Suprapubic skin (tissue), 4 donors: ENCODE measurements around the gene SPCS1. TPM values are rescaled to one million over a fixed set of nuclear protein-coding genes. Genes with fewer than 3 reads are reported as not detected.

Experiments used
- DNase-seq, 2 donors: peaks; one replicate each; pipeline ENCODE4 v3.0.0-alpha.2; 2019; ENCODE audit warnings: low spot score in 2 of 2
- H3K27ac ChIP-seq: fragments of 200-600 bp; sonication (generic); one replicate; pipeline ENCODE4 v1.5.1; 2019
- H3K27me3 ChIP-seq: fragments of 200-600 bp; sonication (generic); one replicate; pipeline ENCODE4 v1.5.1; 2019
- H3K36me3 ChIP-seq: fragments of 200-600 bp; sonication (generic); one replicate; pipeline ENCODE4 v1.5.1; 2019
- H3K4me1 ChIP-seq: fragments of 200-600 bp; sonication (generic); one replicate; pipeline ENCODE4 v1.5.1; 2019
- H3K4me3 ChIP-seq: fragments of 200-600 bp; sonication (generic); one replicate; pipeline ENCODE4 v1.5.1; 2019; ENCODE audit warnings: mild to moderate bottlenecking
- H3K9me3 ChIP-seq: fragments of 200-600 bp; sonication (generic); one replicate; pipeline ENCODE4 v1.5.1; 2019
- EP300 ChIP-seq: sonication (generic); formaldehyde crosslinking; IDR thresholded peaks from one replicate; pipeline ENCODE4 v1.6.1; 2017; ENCODE audit warnings: antibody characterized with exemption
- POLR2A ChIP-seq, 2 donors: fragments of 450-650 bp; IDR thresholded peaks; one replicate each; pipeline ENCODE4 v1.6.1; 2017; ENCODE audit warnings: antibody characterized with exemption in 2 of 2, mild to moderate bottlenecking in 2 of 2, moderate library complexity in 2 of 2
- POLR2AphosphoS5 ChIP-seq, 3 donors: sonication (generic); formaldehyde crosslinking; IDR thresholded peaks; one replicate each; pipeline ENCODE4 v1.6.1; 2017; ENCODE audit warnings: antibody characterized with exemption in 3 of 3
- WGBS: methylation state at CpG from one replicate; pipeline ENCODE4 v1.1.5; 2018; 5-methylcytosine and 5-hydroxymethylcytosine counted together
- total RNA-seq, 4 donors: library from RNA; depleted of rRNA; stranded (reverse); fragments of >200 nt; gene quantifications; one replicate each; pipeline ENCODE4 v1.1.0, GENCODE V29; 2016
- TF ChIP-seq, protein P1 (sequence below), 2 donors: fragments of 200-600 bp in 1 of 2; fragments of 450-650 bp in 1 of 2; sonication (generic) in 1 of 2; IDR thresholded peaks; one replicate each; pipeline ENCODE4 v1.5.1; 2016 to 2019; ENCODE audit warnings: antibody characterized with exemption in 2 of 2, mild to moderate bottlenecking in 1 of 2, moderate library complexity in 1 of 2

Gene SPCS1
- total RNA-seq, 4 donors from 2014 or later: 79.5 to 147 (median 104) TPM

DNA sequence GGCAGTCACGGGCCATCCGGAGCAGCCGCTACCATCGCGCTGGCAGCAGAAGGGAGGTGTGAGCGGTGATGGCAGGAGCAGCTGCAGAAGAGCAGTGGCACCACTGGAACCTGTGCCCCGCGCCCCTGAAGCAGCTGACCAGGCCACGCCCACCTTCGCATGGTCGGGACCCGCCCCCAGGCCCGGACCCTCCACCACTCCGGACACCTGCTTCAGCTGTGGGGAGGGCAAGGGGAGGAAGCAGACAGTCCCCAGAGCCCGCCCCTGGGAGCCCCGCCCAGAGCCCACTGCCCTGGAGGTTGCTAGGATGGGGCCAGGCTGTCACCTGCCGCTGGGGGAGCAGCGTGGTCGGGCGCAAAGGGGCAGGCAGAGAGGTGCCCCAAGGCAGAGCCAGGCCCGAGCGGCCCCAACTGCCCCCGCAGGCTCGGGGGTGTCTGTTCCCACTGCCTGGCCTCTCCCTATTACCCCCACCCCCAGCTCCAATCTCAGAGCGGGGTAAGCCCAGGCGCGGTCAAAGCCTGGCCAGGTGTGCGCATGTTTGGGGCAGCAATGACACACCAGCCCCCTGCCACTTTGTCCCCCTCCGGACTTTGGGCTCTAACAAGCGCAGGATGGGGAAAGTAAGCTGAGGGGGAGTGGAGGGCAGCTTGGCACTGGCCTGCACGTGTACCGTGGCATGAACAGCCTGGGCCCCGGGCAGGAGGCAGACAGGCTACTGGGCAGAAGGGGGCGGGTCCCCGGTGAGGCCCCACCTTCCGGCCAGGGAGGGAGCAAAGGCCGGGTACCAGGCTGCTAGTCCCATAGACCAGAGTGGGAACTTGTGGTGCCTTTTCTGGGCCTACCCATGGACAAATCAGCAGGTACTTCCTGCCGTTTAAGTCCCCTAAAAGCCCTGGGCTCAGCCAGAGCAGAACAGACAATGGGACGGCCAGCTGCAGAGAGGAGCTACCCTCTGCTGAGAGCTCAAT, 8.7 kb downstream of the SPCS1 start:
- H3K27ac ChIP-seq: no peak overlapping the region
- TF ChIP-seq POLR2AphosphoS5 (IDR thresholded peaks at IDR 0.05): no peak
- TF ChIP-seq, protein P1, sequence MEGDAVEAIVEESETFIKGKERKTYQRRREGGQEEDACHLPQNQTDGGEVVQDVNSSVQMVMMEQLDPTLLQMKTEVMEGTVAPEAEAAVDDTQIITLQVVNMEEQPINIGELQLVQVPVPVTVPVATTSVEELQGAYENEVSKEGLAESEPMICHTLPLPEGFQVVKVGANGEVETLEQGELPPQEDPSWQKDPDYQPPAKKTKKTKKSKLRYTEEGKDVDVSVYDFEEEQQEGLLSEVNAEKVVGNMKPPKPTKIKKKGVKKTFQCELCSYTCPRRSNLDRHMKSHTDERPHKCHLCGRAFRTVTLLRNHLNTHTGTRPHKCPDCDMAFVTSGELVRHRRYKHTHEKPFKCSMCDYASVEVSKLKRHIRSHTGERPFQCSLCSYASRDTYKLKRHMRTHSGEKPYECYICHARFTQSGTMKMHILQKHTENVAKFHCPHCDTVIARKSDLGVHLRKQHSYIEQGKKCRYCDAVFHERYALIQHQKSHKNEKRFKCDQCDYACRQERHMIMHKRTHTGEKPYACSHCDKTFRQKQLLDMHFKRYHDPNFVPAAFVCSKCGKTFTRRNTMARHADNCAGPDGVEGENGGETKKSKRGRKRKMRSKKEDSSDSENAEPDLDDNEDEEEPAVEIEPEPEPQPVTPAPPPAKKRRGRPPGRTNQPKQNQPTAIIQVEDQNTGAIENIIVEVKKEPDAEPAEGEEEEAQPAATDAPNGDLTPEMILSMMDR (IDR thresholded peaks at IDR 0.05): no peak
- TF ChIP-seq EP300: no peak
- TF ChIP-seq POLR2A (IDR thresholded peaks at IDR 0.05): no peak
- H3K36me3 ChIP-seq: peaks cover 26% of the 10 kb centered on the region
- 51% methylated on average over 18 of the region's 39 CpGs for WGBS
- no peaks in the 10 kb centered on the region for H3K9me3 ChIP-seq
- no peak for DNase-seq
- no peak overlapping the region for H3K4me3 ChIP-seq
- H3K27me3 ChIP-seq: no peaks in the 10 kb centered on the region
- no peaks in the 10 kb centered on the region for H3K4me1 ChIP-seq

DNA sequence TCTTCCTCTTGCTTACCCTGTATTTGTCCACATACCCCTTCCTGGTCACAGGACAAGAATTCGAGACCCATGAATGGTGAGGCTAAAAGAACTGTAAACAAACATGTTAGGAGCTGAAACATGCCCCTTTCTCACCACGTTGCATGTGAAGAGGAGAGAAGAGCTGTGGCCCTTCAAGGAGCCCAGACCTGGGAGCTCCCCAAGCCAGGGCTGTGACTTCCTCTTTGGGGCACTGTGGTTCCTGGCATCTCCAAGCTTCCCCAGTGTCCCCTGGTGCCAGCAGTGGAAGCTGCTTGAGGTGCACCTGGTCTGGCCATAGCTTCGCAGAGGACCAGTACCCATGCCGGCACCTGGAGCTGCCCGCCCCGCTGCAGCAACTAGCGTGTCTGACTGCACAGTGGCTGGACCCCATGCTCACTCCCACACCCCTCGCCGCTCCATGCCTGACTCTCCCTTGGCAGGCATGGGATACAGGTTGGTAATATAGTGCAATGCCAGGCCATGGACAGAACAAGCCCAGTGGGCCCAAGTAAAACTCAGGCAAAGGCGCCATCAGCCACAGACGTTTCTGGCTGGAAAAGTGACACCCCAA, 9.9 kb downstream of the SPCS1 start:
- no peak overlapping the region for H3K4me3 ChIP-seq
- WGBS: 92% methylated on average over 11 of the region's 11 CpGs

DNA sequence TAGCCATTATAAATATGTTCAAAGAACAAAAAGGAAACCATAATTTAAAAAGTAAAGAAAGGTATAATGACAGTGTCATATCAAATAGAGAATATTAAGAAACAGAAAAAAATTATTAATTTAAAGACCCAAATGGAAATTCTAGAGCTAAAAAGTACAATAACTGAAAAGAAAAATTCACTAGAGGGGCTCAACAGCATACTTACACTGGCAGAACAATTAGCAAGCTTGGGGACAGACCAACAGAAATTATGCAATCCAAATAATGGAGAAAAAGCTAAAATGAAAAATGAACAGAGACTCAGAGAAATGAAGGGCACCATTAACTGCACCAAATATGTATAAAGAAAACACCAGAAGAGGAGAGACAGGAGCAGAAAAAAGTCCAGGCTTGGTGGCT, 13.7 kb downstream of the SPCS1 start:
- no peaks in the 10 kb centered on the region for H3K9me3 ChIP-seq
- TF ChIP-seq POLR2AphosphoS5 (IDR thresholded peaks at IDR 0.05) (no peak), POLR2A (IDR thresholded peaks at IDR 0.05) (no peak)
- TF ChIP-seq, protein P1 (IDR thresholded peaks at IDR 0.05): no peak
- H3K4me1 ChIP-seq: no peaks in the 10 kb centered on the region
- no peaks in the 10 kb centered on the region for H3K27me3 ChIP-seq
- H3K4me3 ChIP-seq: no peak overlapping the region
- DNase-seq: no peak
- H3K36me3 ChIP-seq: peaks cover 12% of the 10 kb centered on the region
- no peak overlapping the region for H3K27ac ChIP-seq

More for the DNA sequence above, 9.9 kb downstream of the SPCS1 start:
- Histone ChIP-seq H3K36me3 (peaks cover 19% of the 10 kb centered on the region), H3K27me3 (no peaks in the 10 kb centered on the region), H3K27ac (no peak overlapping the region), H3K4me1 (no peaks in the 10 kb centered on the region), H3K9me3 (no peaks in the 10 kb centered on the region)
- DNase-seq: no peak
- TF ChIP-seq EP300: no peak
- TF ChIP-seq POLR2A (IDR thresholded peaks at IDR 0.05): no peak
- TF ChIP-seq, protein P1 (IDR thresholded peaks at IDR 0.05): no peak
- no peak for TF ChIP-seq POLR2AphosphoS5 (IDR thresholded peaks at IDR 0.05)

DNA sequence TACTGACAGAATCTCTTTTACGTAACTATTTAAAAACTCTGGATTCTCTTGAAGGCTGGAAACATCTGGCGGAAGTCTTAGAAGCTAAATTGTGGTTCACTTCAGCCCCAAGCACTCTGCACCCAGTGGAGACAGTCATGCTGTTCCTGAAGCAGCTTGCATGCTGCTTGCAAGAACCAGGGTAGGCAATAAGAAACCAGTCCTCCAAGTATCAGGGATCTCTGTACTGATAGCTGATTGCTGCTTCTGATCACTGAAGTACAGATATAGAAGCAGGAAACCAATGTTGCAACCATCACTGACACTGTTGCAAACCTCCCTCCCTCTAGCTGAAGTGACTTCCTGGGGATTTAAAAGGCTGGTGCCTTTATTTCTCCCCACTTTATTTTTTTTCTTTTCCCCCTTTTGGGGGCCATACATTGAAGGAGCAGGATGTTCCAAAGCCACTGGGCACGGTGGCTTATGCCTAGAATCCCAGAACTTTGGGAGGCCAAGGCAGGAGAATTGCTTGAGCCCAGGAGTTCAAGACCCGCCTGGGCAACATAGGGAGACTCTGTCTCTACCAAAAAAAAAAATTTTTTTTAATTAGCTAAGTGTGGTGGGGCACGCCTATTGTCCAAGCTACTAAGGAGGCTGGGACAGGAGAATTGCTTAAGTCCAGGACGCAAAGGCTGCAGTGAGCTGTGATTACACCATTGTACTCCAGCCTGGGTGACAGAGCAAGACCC, 15.3 kb downstream of the SPCS1 start:
- WGBS: 87% methylated on average over 6 of the region's 6 CpGs
- DNase-seq: no peak
- no peaks in the 10 kb centered on the region for H3K4me1 ChIP-seq
- H3K27ac ChIP-seq: no peak overlapping the region
- H3K9me3 ChIP-seq: no peaks in the 10 kb centered on the region
- TF ChIP-seq, protein P1 (IDR thresholded peaks at IDR 0.05): no peak
- no peak for TF ChIP-seq POLR2A (IDR thresholded peaks at IDR 0.05)
- no peak for TF ChIP-seq POLR2AphosphoS5 (IDR thresholded peaks at IDR 0.05)
- TF ChIP-seq EP300: no peak
- H3K36me3 ChIP-seq: peaks cover 12% of the 10 kb centered on the region
- no peaks in the 10 kb centered on the region for H3K27me3 ChIP-seq
- H3K4me3 ChIP-seq: no peak overlapping the region

DNA sequence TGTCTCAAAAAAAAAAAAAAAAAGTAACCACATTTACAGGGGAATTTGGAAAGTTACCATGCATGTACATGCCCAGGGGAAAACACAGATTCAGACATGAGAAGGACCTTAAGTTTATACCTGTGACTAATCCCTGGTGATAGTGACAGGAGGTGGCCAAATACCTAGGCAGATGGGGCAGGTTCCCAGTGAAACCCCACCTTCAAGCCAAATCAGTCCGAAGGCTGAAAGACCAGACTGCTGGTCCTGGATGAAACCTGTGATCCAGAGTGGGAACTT, 15.8 kb downstream of the SPCS1 start:
- no peak for DNase-seq
- 100% methylated on average over 1 of the region's 1 CpG for WGBS
- TF ChIP-seq POLR2A (IDR thresholded peaks at IDR 0.05) (no peak), EP300 (no peak), POLR2AphosphoS5 (IDR thresholded peaks at IDR 0.05) (no peak)
- TF ChIP-seq, protein P1 (IDR thresholded peaks at IDR 0.05): no peak
- no peaks in the 10 kb centered on the region for H3K27me3 ChIP-seq
- peaks cover 12% of the 10 kb centered on the region for H3K36me3 ChIP-seq
- H3K9me3 ChIP-seq: no peaks in the 10 kb centered on the region
- no peaks in the 10 kb centered on the region for H3K4me1 ChIP-seq
- H3K27ac ChIP-seq: no peak overlapping the region
- no peak overlapping the region for H3K4me3 ChIP-seq
